ENCODE results near the gene DRAP1.
A peak's percentile ranks its signal among the peaks of the same experiment; 100 is the strongest.

Gene DRAP1

DNA sequence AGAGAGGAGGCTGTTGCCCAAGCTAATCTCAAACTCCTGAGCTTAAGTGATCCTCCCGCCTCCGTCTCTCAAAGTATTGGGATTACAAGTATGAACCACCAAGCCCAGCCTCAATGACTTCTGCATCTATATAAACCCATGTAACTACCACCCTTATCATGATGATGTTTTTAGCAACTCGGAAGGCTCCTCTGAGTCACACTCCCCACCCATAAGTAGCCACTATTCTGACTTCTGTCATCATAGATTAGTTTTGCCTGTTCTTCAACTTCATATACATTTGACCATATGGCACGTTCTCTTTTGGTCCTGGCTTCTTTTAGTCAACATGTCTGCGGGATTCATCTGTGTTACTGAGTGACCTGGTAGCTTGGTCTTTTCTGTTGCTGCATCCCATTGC, 12.6 kb upstream of the DRAP1 start:
- DNase-seq, result no peak

DNA sequence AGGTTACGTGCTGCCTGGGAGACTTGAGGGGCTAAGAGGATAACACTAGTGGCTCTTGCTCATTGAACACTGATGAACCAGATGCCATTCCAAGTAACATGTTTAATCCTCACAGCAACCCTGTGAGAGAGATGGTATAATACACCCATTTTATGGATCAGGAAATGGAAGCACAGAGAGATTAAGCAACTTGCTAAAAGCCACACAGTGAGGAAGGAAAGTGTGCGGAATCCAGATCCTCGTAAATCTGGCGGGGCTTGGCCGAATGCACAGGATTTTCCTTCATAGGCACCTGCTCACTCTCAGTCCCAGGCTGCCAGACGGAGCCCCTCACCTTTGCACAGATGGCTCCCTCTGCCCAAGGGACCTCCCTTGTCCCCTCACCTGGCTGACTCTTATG, 11.3 kb upstream of the DRAP1 start:
- DNase-seq, result no peak

- peak; percentile 18 to 87 (median 66) for DNase-seq
These were observed 7.3 kb upstream of the DRAP1 start for GRCh38 chr11:65911682-65912568.

DNA sequence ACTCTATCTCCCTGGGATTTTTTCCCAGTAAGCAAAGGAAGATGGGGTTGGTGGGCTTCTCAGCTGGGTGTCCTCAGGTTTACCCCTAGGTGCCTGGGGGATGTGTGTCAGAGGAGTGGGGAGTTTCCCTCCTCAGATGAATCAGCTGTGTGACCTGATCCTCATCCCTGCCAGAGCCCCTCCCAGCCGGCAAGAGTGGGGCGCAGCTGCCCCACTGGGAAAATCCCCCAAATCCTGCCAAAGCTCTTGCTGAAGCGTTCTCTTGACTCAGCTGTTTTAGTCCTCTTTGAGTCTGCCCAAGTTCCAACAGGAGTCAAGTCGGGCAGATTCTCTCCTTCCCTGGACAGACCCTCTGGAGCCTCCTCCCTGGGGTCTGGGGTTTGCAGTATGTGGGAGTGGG, 6.4 kb upstream of the DRAP1 start:
- no peak for DNase-seq

DNA sequence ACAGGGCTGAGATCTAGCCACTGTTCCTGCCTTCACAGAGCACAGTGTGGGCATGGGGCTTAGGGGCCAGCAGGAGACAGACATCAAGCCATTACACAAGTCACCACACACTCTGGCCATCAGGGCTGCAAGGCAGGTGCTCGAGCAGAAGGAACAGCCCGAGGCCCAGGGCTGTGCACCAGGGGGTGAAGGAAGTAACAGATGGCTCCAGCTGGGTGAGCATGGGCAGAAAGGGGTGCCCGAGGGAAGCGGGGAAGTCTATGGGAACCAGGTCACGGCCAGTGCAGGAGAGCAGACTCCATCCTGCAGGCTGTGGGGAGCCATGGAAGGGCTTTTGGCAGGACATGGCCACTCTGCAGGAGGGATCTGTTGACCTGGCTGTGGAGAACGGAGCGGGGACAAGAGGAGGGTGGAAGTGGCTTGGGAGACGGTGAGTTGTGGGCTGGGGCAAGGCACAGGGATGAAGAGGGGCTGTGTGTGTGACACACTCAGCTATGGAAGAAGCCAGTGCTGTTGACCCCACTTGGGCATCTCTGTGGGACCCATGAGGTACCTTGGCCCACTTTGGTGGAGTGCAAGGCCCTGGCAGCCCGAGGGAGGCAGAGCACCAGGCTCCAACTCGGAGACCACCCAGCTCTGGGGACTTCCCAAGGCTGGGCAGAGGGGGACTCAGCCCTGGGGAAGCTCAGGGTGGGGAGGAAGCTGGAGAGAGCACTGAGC, 4.0 kb upstream of the DRAP1 start:
- no peak for DNase-seq

GRCh38 chr11:65915821-65916251, 3.4 kb upstream of the DRAP1 start:
- DNase-seq, result no peak

- DNase-seq, result no peak
These were observed 2.8 kb upstream of the DRAP1 start for GRCh38 chr11:65916391-65916790.

- DNase-seq, result no peak
These were observed 2.2 kb upstream of the DRAP1 start for GRCh38 chr11:65917077-65917433.

DNA sequence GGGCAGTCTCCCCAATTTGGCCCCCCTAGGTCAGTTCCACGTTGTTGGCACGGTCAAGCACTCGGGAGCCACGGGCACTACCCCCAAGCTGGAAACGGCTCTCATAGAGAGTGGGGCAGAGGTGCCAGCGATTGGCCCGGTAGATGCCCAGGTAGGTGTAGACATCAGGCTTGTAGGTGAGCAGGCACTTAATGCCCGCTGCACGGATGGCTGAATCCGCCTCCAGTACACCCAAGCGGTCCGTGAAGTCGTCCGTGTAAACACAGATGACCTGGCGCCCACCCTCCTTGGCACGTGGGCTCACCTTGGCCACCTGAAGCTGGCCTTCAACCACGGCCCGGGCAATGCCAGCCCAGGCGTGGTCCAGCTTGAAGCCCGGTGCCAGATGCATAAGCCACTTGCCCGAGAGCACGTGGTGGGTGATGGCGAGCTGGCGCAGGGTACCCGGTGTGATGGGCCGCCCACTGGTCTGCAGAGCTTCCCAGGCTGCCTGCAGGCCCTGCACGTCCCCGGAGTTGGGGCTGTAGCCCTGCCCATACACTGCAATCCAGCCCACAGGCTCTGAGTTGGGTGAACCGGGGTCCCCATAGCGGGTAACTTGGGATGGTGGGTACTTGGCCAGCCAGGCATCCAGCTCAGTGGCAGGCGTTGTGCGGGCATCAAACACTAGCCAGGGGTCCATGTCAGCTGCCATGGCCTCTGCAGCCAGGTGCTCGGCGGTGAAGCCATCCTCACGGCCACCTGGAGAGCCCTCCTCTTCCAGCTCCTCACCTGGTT, 1.6 kb upstream of the DRAP1 start:
- DNase-seq, result no peak

GRCh38 chr11:65918211-65919140, 750 bp upstream of the DRAP1 start, which contains the start of gene C11orf68:
Gene C11orf68, minus strand, starts transcription at chr11:65919062. Its CDS starts 31 bp downstream, at chr11:65919031.
- DNase-seq, result peak; percentile 26 to 85 (median 81)

DNA sequence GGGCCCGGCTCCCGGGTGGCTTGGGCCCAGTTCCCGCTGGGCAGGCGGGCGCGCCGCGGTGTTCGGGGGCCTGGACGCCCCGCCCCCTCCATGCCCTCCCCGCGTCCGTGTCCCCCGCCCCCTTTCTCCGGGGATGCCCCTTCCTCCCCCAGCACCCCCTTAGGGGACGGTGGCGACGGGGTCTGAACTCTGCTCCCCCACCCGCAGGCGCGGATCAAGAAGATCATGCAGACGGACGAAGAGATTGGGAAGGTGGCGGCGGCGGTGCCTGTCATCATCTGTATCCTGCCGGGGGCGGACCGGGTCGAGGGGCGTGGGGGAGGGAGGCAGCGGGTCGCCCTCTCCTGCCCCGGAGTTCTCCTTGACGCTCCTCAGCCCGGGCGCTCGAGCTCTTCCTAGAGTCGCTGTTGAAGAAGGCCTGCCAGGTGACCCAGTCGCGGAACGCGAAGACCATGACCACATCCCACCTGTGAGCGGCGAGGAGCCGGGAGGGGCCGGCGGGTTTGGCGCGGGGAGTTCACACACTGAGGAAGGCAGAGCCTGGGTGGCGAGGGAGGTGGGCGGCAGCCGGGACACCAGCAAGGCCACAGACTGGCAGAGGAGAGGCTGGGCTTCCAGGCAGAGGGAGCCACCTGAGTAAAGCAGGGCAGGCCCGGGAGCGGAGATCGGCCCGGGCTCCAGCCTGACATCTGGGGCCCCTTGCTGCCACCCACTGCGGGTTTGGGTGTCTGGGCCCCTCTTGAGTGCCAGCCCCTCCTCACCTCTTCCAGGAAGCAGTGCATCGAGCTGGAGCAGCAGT, 546 bp downstream of the DRAP1 start:
- peak; percentile 43 to 78 (median 72) for DNase-seq

- DNase-seq, result no peak
These were observed 1.2 kb downstream of the DRAP1 start for GRCh38 chr11:65920372-65920802.

DNA sequence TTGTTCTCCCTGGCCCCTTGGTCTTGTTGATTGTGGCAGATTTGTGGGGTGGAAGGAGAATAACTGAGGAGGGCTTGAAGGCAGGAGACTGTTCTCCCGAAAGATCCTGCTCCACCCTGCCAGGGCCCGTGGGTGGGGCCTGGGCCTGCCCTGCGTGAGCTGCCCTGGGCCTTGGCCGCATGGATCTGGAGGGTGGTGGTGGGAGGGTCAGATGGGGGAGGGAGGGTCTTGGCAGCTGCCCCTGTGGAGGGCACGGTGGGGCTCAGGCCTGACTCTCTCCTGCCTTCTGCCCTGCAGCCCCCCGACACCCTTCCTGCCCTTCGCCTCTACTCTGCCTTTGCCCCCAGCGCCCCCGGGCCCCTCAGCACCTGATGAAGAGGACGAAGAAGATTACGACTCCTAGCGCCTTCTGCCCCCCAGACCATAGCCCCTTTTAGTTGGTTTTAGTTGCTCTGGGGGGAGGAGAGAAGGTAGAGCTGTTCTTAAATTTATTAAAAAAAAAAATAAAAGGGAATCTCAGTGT, 1.9 kb downstream of the DRAP1 start:
- no peak for DNase-seq

DNA sequence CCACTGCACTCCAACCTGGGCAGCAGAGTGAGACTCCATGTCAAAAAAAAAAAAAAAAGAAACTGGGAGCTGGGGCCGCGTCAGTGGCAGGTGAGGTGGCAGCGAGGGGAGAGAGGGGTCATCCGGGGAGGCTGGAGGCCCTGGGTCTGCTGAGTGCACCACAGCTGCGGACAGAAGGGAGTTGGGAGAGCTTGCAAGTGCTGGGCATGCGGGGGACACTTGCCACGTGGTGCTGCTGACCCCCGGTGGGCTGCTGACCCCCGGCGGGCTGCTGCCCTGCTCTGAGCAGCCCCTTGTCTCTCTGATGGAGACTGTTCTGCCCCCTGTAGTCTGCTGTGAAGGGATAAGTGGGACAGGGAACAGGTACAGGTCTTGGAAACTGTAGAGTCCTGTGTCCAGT, 2.6 kb downstream of the DRAP1 start:
- no peak for DNase-seq

- DNase-seq, result no peak
These were observed 3.3 kb downstream of the DRAP1 start for GRCh38 chr11:65922565-65922964.

- no peak for DNase-seq
These were observed 6.2 kb downstream of the DRAP1 start for GRCh38 chr11:65925397-65925796.

- no peak for DNase-seq
These were observed 8.7 kb downstream of the DRAP1 start for GRCh38 chr11:65927904-65928397.

- no peak for DNase-seq
These were observed 9.4 kb downstream of the DRAP1 start for GRCh38 chr11:65928667-65929066.

DNA sequence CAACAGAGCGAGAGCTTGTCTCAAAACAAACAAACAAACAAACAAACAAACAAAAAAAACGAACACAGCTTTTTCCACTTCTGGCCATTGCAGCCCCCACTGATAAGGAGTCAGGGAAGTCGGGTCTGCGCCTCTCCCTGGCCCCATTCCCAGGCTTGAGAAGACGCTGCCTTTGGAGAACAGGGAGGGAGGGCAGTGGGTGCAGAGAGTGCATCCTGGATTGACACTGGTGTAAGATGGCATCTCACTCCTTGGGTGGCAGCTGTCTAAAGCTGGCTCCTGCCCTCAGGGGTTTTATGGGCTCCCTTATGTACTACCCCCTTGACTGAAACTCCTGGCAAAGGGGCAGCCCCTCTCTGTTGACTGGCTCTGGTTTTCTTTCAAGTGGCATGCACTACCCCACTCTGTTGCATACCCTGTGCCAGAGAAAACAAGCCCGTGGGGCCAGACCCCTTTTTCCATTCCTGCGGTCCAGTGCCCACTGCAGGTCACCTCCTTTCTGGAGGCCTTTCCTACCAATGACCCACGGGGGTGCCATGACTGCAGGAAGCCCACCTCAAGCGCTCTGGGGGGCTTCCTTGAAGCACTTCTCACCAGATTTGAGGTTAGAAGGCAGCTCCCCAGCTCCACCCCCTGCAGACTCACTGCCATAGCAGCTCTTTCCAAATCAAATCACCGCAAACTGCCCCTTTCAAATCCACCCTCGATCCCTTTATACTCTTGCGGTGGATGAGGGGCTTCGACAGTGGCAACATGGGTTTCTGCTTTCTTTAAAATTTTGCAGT, 12.7 kb downstream of the DRAP1 start:
- no peak for DNase-seq

DNA sequence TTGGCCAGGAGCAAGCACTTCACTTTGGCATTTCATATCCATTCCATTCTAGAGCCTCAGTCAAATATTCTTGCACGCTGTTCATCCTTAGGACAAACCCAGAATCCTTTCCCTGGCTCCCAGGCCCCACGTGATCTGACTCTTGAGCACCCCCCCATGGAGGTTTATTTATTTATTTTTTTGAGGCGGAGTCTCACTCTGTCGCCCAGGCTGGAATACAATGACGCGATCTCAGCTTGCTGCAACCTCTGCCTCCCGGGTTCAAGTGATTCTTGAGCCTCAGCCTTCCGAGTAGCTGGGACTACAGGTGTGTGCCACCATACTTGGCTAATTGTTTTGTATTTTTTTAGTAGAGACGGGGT, 13.3 kb downstream of the DRAP1 start:
- DNase-seq, result peak in 1 of 3 experiments; percentile 30

Data from NCI-H1417 (cell line).